ENCODE measurements around the gene WIPF2. TPM values are rescaled to one million over a fixed set of nuclear protein-coding genes. Genes with fewer than 3 reads are reported as not detected.

Gene WIPF2
- total and polyA plus RNA-seq, 2 experiments from 2014 or later: 9.2 TPM

GRCh38 chr17:40329839-40330794 is 111.0 kb downstream of the WIPF2 start (continued):
- TF ChIP-seq NANOG (IDR thresholded peaks at IDR 0.05; ENCODE audit: borderline replicate concordance) (no peak), POLR2AphosphoS5 (IDR thresholded peaks at IDR 0.05; ENCODE audit: low read depth) (no peak), EZH2 (IDR thresholded peaks at IDR 0.05; ENCODE audit: low read depth, unreplicated experiment) (no peak), ZNF114 (CRISPR knock-in tag; IDR thresholded peaks at IDR 0.05) (no peak), STAT1 (IDR thresholded peaks at IDR 0.05; ENCODE audit: unreplicated experiment) (no peak), JUNB (IDR thresholded peaks at IDR 0.05; ENCODE audit: unreplicated experiment) (no peak)
- TF ChIP-seq, protein P1, sequence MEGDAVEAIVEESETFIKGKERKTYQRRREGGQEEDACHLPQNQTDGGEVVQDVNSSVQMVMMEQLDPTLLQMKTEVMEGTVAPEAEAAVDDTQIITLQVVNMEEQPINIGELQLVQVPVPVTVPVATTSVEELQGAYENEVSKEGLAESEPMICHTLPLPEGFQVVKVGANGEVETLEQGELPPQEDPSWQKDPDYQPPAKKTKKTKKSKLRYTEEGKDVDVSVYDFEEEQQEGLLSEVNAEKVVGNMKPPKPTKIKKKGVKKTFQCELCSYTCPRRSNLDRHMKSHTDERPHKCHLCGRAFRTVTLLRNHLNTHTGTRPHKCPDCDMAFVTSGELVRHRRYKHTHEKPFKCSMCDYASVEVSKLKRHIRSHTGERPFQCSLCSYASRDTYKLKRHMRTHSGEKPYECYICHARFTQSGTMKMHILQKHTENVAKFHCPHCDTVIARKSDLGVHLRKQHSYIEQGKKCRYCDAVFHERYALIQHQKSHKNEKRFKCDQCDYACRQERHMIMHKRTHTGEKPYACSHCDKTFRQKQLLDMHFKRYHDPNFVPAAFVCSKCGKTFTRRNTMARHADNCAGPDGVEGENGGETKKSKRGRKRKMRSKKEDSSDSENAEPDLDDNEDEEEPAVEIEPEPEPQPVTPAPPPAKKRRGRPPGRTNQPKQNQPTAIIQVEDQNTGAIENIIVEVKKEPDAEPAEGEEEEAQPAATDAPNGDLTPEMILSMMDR (conservative IDR thresholded peaks at IDR 0.05; ENCODE audit: low read depth in 2 of 2): no peak
- TF ChIP-seq, protein P2, sequence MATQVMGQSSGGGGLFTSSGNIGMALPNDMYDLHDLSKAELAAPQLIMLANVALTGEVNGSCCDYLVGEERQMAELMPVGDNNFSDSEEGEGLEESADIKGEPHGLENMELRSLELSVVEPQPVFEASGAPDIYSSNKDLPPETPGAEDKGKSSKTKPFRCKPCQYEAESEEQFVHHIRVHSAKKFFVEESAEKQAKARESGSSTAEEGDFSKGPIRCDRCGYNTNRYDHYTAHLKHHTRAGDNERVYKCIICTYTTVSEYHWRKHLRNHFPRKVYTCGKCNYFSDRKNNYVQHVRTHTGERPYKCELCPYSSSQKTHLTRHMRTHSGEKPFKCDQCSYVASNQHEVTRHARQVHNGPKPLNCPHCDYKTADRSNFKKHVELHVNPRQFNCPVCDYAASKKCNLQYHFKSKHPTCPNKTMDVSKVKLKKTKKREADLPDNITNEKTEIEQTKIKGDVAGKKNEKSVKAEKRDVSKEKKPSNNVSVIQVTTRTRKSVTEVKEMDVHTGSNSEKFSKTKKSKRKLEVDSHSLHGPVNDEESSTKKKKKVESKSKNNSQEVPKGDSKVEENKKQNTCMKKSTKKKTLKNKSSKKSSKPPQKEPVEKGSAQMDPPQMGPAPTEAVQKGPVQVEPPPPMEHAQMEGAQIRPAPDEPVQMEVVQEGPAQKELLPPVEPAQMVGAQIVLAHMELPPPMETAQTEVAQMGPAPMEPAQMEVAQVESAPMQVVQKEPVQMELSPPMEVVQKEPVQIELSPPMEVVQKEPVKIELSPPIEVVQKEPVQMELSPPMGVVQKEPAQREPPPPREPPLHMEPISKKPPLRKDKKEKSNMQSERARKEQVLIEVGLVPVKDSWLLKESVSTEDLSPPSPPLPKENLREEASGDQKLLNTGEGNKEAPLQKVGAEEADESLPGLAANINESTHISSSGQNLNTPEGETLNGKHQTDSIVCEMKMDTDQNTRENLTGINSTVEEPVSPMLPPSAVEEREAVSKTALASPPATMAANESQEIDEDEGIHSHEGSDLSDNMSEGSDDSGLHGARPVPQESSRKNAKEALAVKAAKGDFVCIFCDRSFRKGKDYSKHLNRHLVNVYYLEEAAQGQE (IDR thresholded peaks at IDR 0.05; ENCODE audit: unreplicated experiment): no peak

GRCh38 chr17:40330850-40331470 is 111.9 kb downstream of the WIPF2 start:
- Histone ChIP-seq H3K36me3 (ENCODE audit: insufficient read depth) (no peaks in the 10 kb centered on the region), H2AFZ (no peak overlapping the region), H3K4me1 (ENCODE audit: insufficient read depth) (no peaks in the 10 kb centered on the region; the same call in 1 of the 2 replicates), H3K27me3 (ENCODE audit: insufficient read depth) (0 out of 2 replicates have a peak, but pooled peaks cover under 1% of the 10 kb centered on the region), H3K9me2 (ENCODE audit: insufficient read depth) (no peaks in the 10 kb centered on the region), H3K27ac (ENCODE audit: low read depth) (no peak overlapping the region), H3K4me2 (no peak overlapping the region), H3F3A (replicated peaks; ENCODE audit: low read depth) (no peaks in the 10 kb centered on the region), H3K79me2 (replicated peaks; ENCODE audit: insufficient read depth) (peaks cover 10% of the 10 kb centered on the region), H3K4me3 (no peak overlapping the region), H4K20me1 (replicated peaks; ENCODE audit: insufficient read depth) (peaks cover 13% of the 10 kb centered on the region)
- H3K4me1 Mint-ChIP-seq: peaks cover 31% of the 10 kb centered on the region
- no peak for DNase-seq (ENCODE audit: low spot score)
- no peak for ATAC-seq
- peaks cover 12% of the 10 kb centered on the region for H3K36me3 Mint-ChIP-seq (ENCODE audit: low read depth)
- no peak overlapping the region for H3K4me3 Mint-ChIP-seq
- H3K9me3 Mint-ChIP-seq: no peaks in the 10 kb centered on the region; the same call in 2 of the 3 replicates
- TF ChIP-seq CREB1 (CRISPR knock-in tag; IDR thresholded peaks at IDR 0.05; ENCODE audit: low read depth) (no peak), EZH2phosphoT487 (IDR thresholded peaks at IDR 0.05; ENCODE audit: unreplicated experiment) (no peak)
- TF ChIP-seq, protein P3, sequence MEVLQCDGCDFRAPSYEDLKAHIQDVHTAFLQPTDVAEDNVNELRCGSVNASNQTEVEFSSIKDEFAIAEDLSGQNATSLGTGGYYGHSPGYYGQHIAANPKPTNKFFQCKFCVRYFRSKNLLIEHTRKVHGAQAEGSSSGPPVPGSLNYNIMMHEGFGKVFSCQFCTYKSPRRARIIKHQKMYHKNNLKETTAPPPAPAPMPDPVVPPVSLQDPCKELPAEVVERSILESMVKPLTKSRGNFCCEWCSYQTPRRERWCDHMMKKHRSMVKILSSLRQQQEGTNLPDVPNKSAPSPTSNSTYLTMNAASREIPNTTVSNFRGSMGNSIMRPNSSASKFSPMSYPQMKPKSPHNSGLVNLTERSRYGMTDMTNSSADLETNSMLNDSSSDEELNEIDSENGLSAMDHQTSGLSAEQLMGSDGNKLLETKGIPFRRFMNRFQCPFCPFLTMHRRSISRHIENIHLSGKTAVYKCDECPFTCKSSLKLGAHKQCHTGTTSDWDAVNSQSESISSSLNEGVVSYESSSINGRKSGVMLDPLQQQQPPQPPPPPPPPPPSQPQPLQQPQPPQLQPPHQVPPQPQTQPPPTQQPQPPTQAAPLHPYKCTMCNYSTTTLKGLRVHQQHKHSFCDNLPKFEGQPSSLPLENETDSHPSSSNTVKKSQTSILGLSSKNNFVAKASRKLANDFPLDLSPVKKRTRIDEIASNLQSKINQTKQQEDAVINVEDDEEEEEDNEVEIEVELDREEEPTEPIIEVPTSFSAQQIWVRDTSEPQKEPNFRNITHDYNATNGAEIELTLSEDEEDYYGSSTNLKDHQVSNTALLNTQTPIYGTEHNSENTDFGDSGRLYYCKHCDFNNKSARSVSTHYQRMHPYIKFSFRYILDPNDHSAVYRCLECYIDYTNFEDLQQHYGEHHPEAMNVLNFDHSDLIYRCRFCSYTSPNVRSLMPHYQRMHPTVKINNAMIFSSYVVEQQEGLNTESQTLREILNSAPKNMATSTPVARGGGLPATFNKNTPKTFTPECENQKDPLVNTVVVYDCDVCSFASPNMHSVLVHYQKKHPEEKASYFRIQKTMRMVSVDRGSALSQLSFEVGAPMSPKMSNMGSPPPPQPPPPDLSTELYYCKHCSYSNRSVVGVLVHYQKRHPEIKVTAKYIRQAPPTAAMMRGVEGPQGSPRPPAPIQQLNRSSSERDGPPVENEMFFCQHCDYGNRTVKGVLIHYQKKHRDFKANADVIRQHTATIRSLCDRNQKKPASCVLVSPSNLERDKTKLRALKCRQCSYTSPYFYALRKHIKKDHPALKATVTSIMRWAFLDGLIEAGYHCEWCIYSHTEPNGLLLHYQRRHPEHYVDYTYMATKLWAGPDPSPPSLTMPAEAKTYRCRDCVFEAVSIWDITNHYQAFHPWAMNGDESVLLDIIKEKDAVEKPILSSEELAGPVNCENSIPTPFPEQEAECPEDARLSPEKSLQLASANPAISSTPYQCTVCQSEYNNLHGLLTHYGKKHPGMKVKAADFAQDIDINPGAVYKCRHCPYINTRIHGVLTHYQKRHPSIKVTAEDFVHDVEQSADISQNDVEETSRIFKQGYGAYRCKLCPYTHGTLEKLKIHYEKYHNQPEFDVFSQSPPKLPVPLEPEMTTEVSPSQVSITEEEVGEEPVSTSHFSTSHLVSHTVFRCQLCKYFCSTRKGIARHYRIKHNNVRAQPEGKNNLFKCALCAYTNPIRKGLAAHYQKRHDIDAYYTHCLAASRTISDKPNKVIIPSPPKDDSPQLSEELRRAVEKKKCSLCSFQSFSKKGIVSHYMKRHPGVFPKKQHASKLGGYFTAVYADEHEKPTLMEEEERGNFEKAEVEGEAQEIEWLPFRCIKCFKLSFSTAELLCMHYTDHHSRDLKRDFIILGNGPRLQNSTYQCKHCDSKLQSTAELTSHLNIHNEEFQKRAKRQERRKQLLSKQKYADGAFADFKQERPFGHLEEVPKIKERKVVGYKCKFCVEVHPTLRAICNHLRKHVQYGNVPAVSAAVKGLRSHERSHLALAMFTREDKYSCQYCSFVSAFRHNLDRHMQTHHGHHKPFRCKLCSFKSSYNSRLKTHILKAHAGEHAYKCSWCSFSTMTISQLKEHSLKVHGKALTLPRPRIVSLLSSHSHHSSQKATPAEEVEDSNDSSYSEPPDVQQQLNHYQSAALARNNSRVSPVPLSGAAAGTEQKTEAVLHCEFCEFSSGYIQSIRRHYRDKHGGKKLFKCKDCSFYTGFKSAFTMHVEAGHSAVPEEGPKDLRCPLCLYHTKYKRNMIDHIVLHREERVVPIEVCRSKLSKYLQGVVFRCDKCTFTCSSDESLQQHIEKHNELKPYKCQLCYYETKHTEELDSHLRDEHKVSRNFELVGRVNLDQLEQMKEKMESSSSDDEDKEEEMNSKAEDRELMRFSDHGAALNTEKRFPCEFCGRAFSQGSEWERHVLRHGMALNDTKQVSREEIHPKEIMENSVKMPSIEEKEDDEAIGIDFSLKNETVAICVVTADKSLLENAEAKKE (CRISPR knock-in tag; IDR thresholded peaks at IDR 0.05): no peak
- H3K27me3 Mint-ChIP-seq (ENCODE audit: insufficient read depth, low read depth, poor library complexity): peaks cover 6% of the 10 kb centered on the region
- H3K27ac Mint-ChIP-seq: no peak overlapping the region
